A549 (cell line): ENCODE data around the gene BLTP2. TPM values are rescaled to one million over a fixed set of nuclear protein-coding genes. Genes with fewer than 3 reads are reported as not detected.

Experiments used
- ATAC-seq, 2 experiments: fragments of 200-7000 bp in 1 of 2; fragments of >200 bp in 1 of 2; cut with Nextera tagmentation in 1 of 2; cut with Tn5 transposase in 1 of 2; 3 replicates each; pipeline versions ENCODE4 v1.8.0 to v1.9.1; 2018 to 2020; ENCODE audit warnings: mild to moderate bottlenecking in 1 of 2, moderate library complexity in 1 of 2
- CTCF ChIA-PET: fragments of 300-600 bp; sonication (Branson Sonifier 250); formaldehyde crosslinking; extraction: SDS; loops from one replicate; lab custom pipeline; 2021; ENCODE audit warnings: antibody characterized with exemption, inconsistent platforms; lab: Yijun Ruan, JAX
- POLR2A ChIA-PET: fragments of 350-600 bp; formaldehyde crosslinking; extraction: SDS; loops from one replicate; lab custom pipeline; 2021; ENCODE audit warnings: antibody characterized with exemption, inconsistent platforms; lab: Yijun Ruan, JAX
- DNase-seq, 2 experiments: peaks; one replicate each; pipeline versions ENCODE4 v3.0.0 to v3.0.0-alpha.2; 2011 to 2016; ENCODE audit warnings: low read depth in 1 of 2, low spot score in 1 of 2
- FAIRE-seq: peaks from 2 replicates; lab custom pipeline; 2011; peaks lifted over from hg19 to GRCh38; lab: Jason Lieb, UNC
- H3K27ac ChIP-seq, 2 experiments: fragments of >200 bp; sonication (Bioruptor Twin); formaldehyde crosslinking; 3 replicates each; pipeline ENCODE4 v1.5.1; 2016 to 2017
- H3K4me1 ChIP-seq: fragments of >200 bp; sonication (Bioruptor Twin); formaldehyde crosslinking; 3 replicates; pipeline ENCODE4 v1.6.1; 2016
- H3K4me2 ChIP-seq: fragments of >200 bp; sonication (Bioruptor Twin); formaldehyde crosslinking; 3 replicates; pipeline ENCODE4 v1.6.1; 2016
- H3K4me3 ChIP-seq: fragments of >200 bp; sonication (Bioruptor Twin); formaldehyde crosslinking; 3 replicates; pipeline ENCODE4 v1.5.1; 2016
- H3K9me3 ChIP-seq: fragments of >200 bp; sonication (Bioruptor Twin); formaldehyde crosslinking; 3 replicates; pipeline ENCODE4 v1.6.1; 2016
- ATOH8 ChIP-seq: fragments of 250-450 bp; sonication (Bioruptor Pico); IDR thresholded peaks from 2 replicates; pipeline ENCODE4 v1.5.0; 2020; ENCODE audit warnings: low read depth, mild to moderate bottlenecking, moderate library complexity
- CHD4 ChIP-seq: fragments of 200-600 bp; sonication (generic); IDR thresholded peaks from 2 replicates; pipeline ENCODE4 v1.6.1; 2016; ENCODE audit warnings: antibody characterized with exemption, mild to moderate bottlenecking, borderline replicate concordance
- E2F6 ChIP-seq: IDR thresholded peaks from 2 replicates; pipeline ENCODE4 v1.6.1; 2012; ENCODE audit warnings: low read depth, borderline replicate concordance
- ELK1 ChIP-seq: fragments of 150-350 bp; IDR thresholded peaks from 2 replicates; pipeline ENCODE4 v1.6.1; 2014; ENCODE audit warnings: low read depth, mild to moderate bottlenecking, low read length
- GATA3 ChIP-seq: IDR thresholded peaks from 2 replicates; pipeline ENCODE4 v1.6.1; 2012; ENCODE audit warnings: borderline replicate concordance
- HDAC2 ChIP-seq: fragments of 200-600 bp; sonication (generic); IDR thresholded peaks from 2 replicates; pipeline ENCODE4 v1.6.1; 2016
- HEYL ChIP-seq: fragments of 250-450 bp; sonication (Bioruptor Pico); IDR thresholded peaks from 2 replicates; pipeline ENCODE4 v1.8.0; 2021; ENCODE audit warnings: mild to moderate bottlenecking, moderate library complexity
- HOXB13 ChIP-seq: fragments of 250-450 bp; sonication (Bioruptor Pico); IDR thresholded peaks from 2 replicates; pipeline ENCODE4 v1.5.0; 2020; ENCODE audit warnings: low read depth, mild to moderate bottlenecking, moderate library complexity
- JUNB ChIP-seq: fragments of >200 bp; sonication (Bioruptor Twin); formaldehyde crosslinking; IDR thresholded peaks from 2 replicates; pipeline ENCODE4 v1.6.1; 2016
- KDM1A ChIP-seq: fragments of 200-600 bp; sonication (generic); IDR thresholded peaks from 2 replicates; pipeline ENCODE4 v1.6.1; 2016; ENCODE audit warnings: low read depth, mild to moderate bottlenecking
- MAX ChIP-seq: IDR thresholded peaks from 2 replicates; pipeline ENCODE4 v1.6.1; 2012
- MAZ ChIP-seq: fragments of 150-350 bp; IDR thresholded peaks from 2 replicates; pipeline ENCODE4 v1.6.1; 2014; ENCODE audit warnings: antibody characterized with exemption, low read depth, low read length, borderline replicate concordance
- MYC ChIP-seq: IDR thresholded peaks from 2 replicates; pipeline ENCODE4 v1.6.1; 2012; ENCODE audit warnings: mild to moderate bottlenecking, inconsistent platforms, low read length, improper control_type of control experiment, borderline replicate concordance
- NPAS2 ChIP-seq: fragments of 250-450 bp; sonication (Bioruptor Pico); IDR thresholded peaks from 2 replicates; pipeline ENCODE4 v1.8.0; 2022; ENCODE audit warnings: mild to moderate bottlenecking, moderate library complexity, borderline replicate concordance
- NR3C1 ChIP-seq: fragments of >200 bp; sonication (Bioruptor Twin); formaldehyde crosslinking; IDR thresholded peaks from 3 replicates; pipeline ENCODE4 v1.6.1; 2017
- POLR2A ChIP-seq: IDR thresholded peaks from 2 replicates; pipeline ENCODE4 v1.6.1; 2012; ENCODE audit warnings: mild to moderate bottlenecking, low read length
- REST ChIP-seq: fragments of 200-600 bp; sonication (generic); IDR thresholded peaks from 2 replicates; pipeline ENCODE4 v1.6.1; 2016; ENCODE audit warnings: antibody characterized with exemption, mild to moderate bottlenecking, moderate library complexity
- SMC3 ChIP-seq: fragments of >200 bp; sonication (Bioruptor Twin); formaldehyde crosslinking; IDR thresholded peaks from 3 replicates; pipeline ENCODE4 v1.6.1; 2018; ENCODE audit warnings: inconsistent platforms
- USF2 ChIP-seq: fragments of 450-650 bp; IDR thresholded peaks from 2 replicates; pipeline ENCODE4 v1.6.1; 2014; ENCODE audit warnings: antibody characterized with exemption
- WGBS: methylation state at CpG from one replicate; pipeline ENCODE4 v1.1.6; 2017; ENCODE audit errors: missing lambda C conversion rate; 5-methylcytosine and 5-hydroxymethylcytosine counted together
- polyA plus RNA-seq, 4 experiments: library from polyadenylated mRNA; depleted of rRNA in 3 of 4; stranded (reverse); fragments of >200 nt; fragmentation: RNase III in 1 of 4; extraction: RNeasy Plus Mini Kit Qiagen cat#74134 plus additional on column Dnase treatment in 1 of 4; gene quantifications; 2 replicates in 3 of 4; 3 replicates in 1 of 4; pipeline ENCODE4 v1.2.3, GENCODE V29; 2011 to 2017

The BLTP2 gene
- polyA plus RNA-seq, 2 of the 4 experiments (the other 2 are of a cell fraction): 81.1 to 150 TPM

- H3K4me2 ChIP-seq: no peak overlapping the region
- ChIA-PET CTCF (interaction anchor here (0.7 to 1.8 kb wide), 5 partner anchors 10 to 103 kb away, joined by 3 to 5 read pairs (median 4); no protein-coding TSS in a partner anchor), POLR2A (interaction anchor here (1.6 kb wide), 1 partner anchor 52 kb away, joined by 4 read pairs; no protein-coding TSS in a partner anchor)
- DNase-seq (no peak), FAIRE-seq (no peak), ATAC-seq (no peak)
- no peaks in the 10 kb centered on the region for H3K9me3 ChIP-seq
- H3K27ac ChIP-seq: no peak overlapping the region
- TF ChIP-seq HOXB13 (CRISPR knock-in tag) (no peak), GATA3 (no peak)
- WGBS: 90% methylated on average over 2 of the region's 2 CpGs
- H3K4me1 ChIP-seq: no peaks in the 10 kb centered on the region
- no peak overlapping the region for H3K4me3 ChIP-seq
These were observed 20.8 kb downstream of the BLTP2 start for GRCh38 chr17:28624148-28624547.

GRCh38 chr17:28623696-28624095 lies 21.3 kb downstream of the BLTP2 start:
- CTCF ChIA-PET: interaction anchor here (0.7 to 3.0 kb wide), 8 partner anchors 9 to 129 kb away, joined by 3 to 10 read pairs (median 4); no protein-coding TSS in a partner anchor
- ATAC-seq: no peak
- no peak for FAIRE-seq
- no peak overlapping the region for H3K4me3 ChIP-seq
- WGBS: 89% methylated on average over 4 of the region's 4 CpGs
- H3K4me2 ChIP-seq: no peak overlapping the region
- H3K4me1 ChIP-seq: no peaks in the 10 kb centered on the region
- H3K9me3 ChIP-seq: no peaks in the 10 kb centered on the region
- POLR2A ChIA-PET: interaction anchor here (1.6 kb wide), 1 partner anchor 52 kb away, joined by 4 read pairs; no protein-coding TSS in a partner anchor
- no peak for TF ChIP-seq USF2
- no peak for TF ChIP-seq MAZ
- no peak for TF ChIP-seq ELK1
- TF ChIP-seq ATOH8 (CRISPR knock-in tag): no peak
- TF ChIP-seq HEYL (CRISPR knock-in tag): no peak
- no peak for TF ChIP-seq GATA3
- no peak for TF ChIP-seq JUNB
- TF ChIP-seq CHD4: no peak
- no peak for TF ChIP-seq POLR2A
- TF ChIP-seq KDM1A: no peak
- TF ChIP-seq REST: no peak
- no peak for TF ChIP-seq MAX
- TF ChIP-seq HDAC2: no peak
- no peak for TF ChIP-seq HOXB13 (CRISPR knock-in tag)
- no peak for TF ChIP-seq MYC
- no peak for TF ChIP-seq SMC3
- no peak for TF ChIP-seq NR3C1
- TF ChIP-seq NPAS2 (CRISPR knock-in tag): no peak
- TF ChIP-seq E2F6: no peak
- no peak for DNase-seq
- no peak overlapping the region for H3K27ac ChIP-seq
